HG03457 (cell line): ENCODE data around the gene DAZL.

Source experiments
- ATAC-seq: cut with Tn5 transposase; IDR thresholded peaks from one replicate; pipeline ENCODE4 v1.9.1; 2021; ENCODE audit warnings: moderate number of reproducible peaks; ENCODE audit not compliant: unreplicated experiment

Gene DAZL

GRCh38 chr3:16596352-16597032, 8.7 kb downstream of the DAZL start:
- ATAC-seq: no peak

- no peak for ATAC-seq
Measured at GRCh38 chr3:16595778-16596177, 9.4 kb downstream of the DAZL start.

- peak; percentile 94 for ATAC-seq
Measured at GRCh38 chr3:16589867-16590624, 15.2 kb downstream of the DAZL start.

GRCh38 chr3:16589120-16589519, 16.1 kb downstream of the DAZL start:
- ATAC-seq: no peak

GRCh38 chr3:16587681-16588060, 17.6 kb downstream of the DAZL start:
- no peak for ATAC-seq

GRCh38 chr3:16587047-16587680, 18.1 kb downstream of the DAZL start:
- ATAC-seq: no peak

- ATAC-seq: no peak
Measured at GRCh38 chr3:16584880-16585279, 20.3 kb downstream of the DAZL start.

- no peak for ATAC-seq
Measured at GRCh38 chr3:16583551-16583950, 21.7 kb downstream of the DAZL start.

- no peak for ATAC-seq
Measured at GRCh38 chr3:16570113-16570512, 35.1 kb downstream of the DAZL start.

GRCh38 chr3:16568532-16568931, 36.7 kb downstream of the DAZL start:
- ATAC-seq: no peak

GRCh38 chr3:16568115-16568514, 37.1 kb downstream of the DAZL start:
- ATAC-seq: no peak

GRCh38 chr3:16559653-16560365, 45.4 kb downstream of the DAZL start:
- no peak for ATAC-seq

GRCh38 chr3:16554126-16554525, 51.1 kb downstream of the DAZL start:
- no peak for ATAC-seq

- ATAC-seq: no peak
Measured at GRCh38 chr3:16552757-16553156, 52.5 kb downstream of the DAZL start.

- ATAC-seq: no peak
Measured at GRCh38 chr3:16551342-16551976, 53.8 kb downstream of the DAZL start.

GRCh38 chr3:16550676-16551341, 54.4 kb downstream of the DAZL start:
- peak; percentile 63 for ATAC-seq

- ATAC-seq: peak; percentile 30
Measured at GRCh38 chr3:16550305-16550675, 54.9 kb downstream of the DAZL start.

GRCh38 chr3:16548721-16549120, 56.5 kb downstream of the DAZL start:
- no peak for ATAC-seq

- ATAC-seq: no peak
Measured at GRCh38 chr3:16547561-16548357, 57.5 kb downstream of the DAZL start.
